Activated naive CD8-positive, alpha-beta T cell treated with anti-CD3 and anti-CD28 coated beads, Interleukin-2, amount 50 U/mL, for 16 hours (primary cell): ENCODE results near the gene PLA1A.
"Not testable (repeated sequence)": the region's sequence is repeated elsewhere in the genome, so short reads cannot be mapped to it uniquely, and the experiment has no call there.

ENCODE experiments used
- DNase-seq: peaks from one replicate; pipeline ENCODE4 v3.0.0-alpha.2; 2020; ENCODE audit warnings: low read depth, low spot score

Gene PLA1A

GRCh38 chr3:119597548-119598288 lies at the start of gene PLA1A:
Gene PLA1A (plus strand): TSS chr3:119597885. CDS start chr3:119597914, 29 bp downstream.
- DNase-seq, result no peak

- DNase-seq, result no peak
Observed at GRCh38 chr3:119548341-119548740, 49.3 kb upstream of the PLA1A start.

- DNase-seq, result no peak
Observed at GRCh38 chr3:119550192-119550910, 47.3 kb upstream of the PLA1A start.

GRCh38 chr3:119551598-119551997 lies 46.1 kb upstream of the PLA1A start:
- no peak for DNase-seq

- not testable (repeated sequence) for DNase-seq
Observed at GRCh38 chr3:119552928-119553327, 44.8 kb upstream of the PLA1A start.

GRCh38 chr3:119553823-119554415 lies 43.8 kb upstream of the PLA1A start:
- DNase-seq, result no peak

- DNase-seq, result no peak
Observed at GRCh38 chr3:119555309-119555735, 42.4 kb upstream of the PLA1A start.

- DNase-seq, result no peak
Observed at GRCh38 chr3:119555929-119556328, 41.8 kb upstream of the PLA1A start.

GRCh38 chr3:119557192-119557876 lies 40.4 kb upstream of the PLA1A start:
- no peak for DNase-seq

GRCh38 chr3:119557877-119558269 lies 39.8 kb upstream of the PLA1A start:
- no peak for DNase-seq

- no peak for DNase-seq
Observed at GRCh38 chr3:119558626-119559317, 38.9 kb upstream of the PLA1A start.

GRCh38 chr3:119559441-119559963 lies 38.2 kb upstream of the PLA1A start, which contains the start of gene CD80:
Gene CD80 (minus strand): TSS chr3:119559614. CDS start chr3:119557728, 1,886 bp downstream.
- no peak for DNase-seq

- no peak for DNase-seq
Observed at GRCh38 chr3:119560160-119560559, 37.5 kb upstream of the PLA1A start.

- DNase-seq, result no peak
Observed at GRCh38 chr3:119562307-119562961, 35.3 kb upstream of the PLA1A start.

GRCh38 chr3:119563334-119563733 lies 34.4 kb upstream of the PLA1A start:
- not testable (repeated sequence) for DNase-seq

- no peak for DNase-seq
Observed at GRCh38 chr3:119569156-119569555, 28.5 kb upstream of the PLA1A start.

- no peak for DNase-seq
Observed at GRCh38 chr3:119570229-119570628, 27.5 kb upstream of the PLA1A start.

- no peak for DNase-seq
Observed at GRCh38 chr3:119571230-119571629, 26.5 kb upstream of the PLA1A start.

- DNase-seq, result no peak
Observed at GRCh38 chr3:119571688-119572087, 26.0 kb upstream of the PLA1A start.

GRCh38 chr3:119575507-119575906 lies 22.2 kb upstream of the PLA1A start:
- DNase-seq, result no peak
